ENCODE results near the gene TRNP1. TPM values are rescaled to one million over a fixed set of nuclear protein-coding genes. Genes with fewer than 3 reads are reported as not detected.

Gene TRNP1
- total and polyA plus RNA-seq, 2 of the 4 experiments (the other 2 are of a cell fraction): 63.3 to 91.6 TPM

DNA sequence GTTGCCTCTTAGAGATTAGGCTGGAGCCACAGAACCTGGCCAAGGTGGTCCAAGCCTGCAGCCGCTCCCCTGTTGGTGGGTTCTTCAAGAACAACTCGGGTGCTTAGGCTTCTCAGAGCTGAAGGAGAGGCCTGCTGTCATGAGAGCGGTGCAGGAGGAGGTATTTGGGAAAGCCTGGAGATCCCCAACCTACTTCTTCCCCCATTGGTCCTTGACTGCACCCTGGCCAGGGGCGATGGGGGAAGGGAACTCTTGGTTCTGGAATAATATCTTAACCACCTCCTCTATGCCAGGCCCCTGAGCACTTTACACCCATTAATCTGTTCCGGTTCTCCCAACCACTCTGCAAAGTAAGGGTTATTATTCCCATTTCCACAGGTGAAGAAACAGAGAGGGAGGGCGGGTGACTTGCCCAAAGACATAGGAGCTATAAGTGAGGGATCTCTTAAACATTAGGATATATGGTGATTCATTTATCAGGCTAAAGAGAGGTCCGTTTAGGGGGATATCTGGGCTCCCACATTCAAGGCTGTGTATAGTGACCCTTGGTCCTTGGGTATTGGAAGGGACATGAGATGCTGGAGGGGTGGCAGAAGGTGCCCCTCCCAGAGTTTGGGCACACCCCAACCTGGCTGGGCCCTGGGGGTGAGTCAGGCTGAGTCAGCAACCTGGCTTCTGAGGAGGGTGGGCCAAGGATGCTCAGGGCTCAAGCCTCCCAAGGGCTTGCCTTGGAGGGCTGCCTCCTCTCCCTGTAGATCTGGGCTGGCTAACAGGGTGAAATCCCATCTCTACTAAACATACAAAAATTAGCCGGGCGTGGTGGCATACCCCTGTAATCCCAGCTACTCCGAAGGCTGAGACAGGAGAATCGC is 5.2 kb downstream of the TRNP1 start:
- Histone ChIP-seq H4K5ac (ENCODE audit: low read depth, low read length) (peak overlapping the region; percentile 40), H4K20me1 (ENCODE audit: insufficient read depth, low read length) (peaks cover 30% of the 10 kb centered on the region), H3K4me3 (ENCODE audit: insufficient read depth, low read depth, low read length) (no peak overlapping the region), H3K9me3 (ENCODE audit: control insufficient read depth, insufficient read depth, low read length) (no peaks in the 10 kb centered on the region), H2AK5ac (ENCODE audit: low read depth, low read length) (peak overlapping the region; percentile 88), H3K18ac (ENCODE audit: low read depth, low read length) (peak overlapping the region; percentile 25), H3K23ac (ENCODE audit: low read depth, low read length) (peak overlapping the region; percentile 91; the same call in 1 of the 2 replicates), H2BK120ac (ENCODE audit: low read depth, low read length) (peak overlapping the region; percentile 93), H2BK15ac (ENCODE audit: low read depth, low read length) (peak overlapping the region; percentile 86; the same call in 2 of the 3 replicates), H2BK5ac (ENCODE audit: low read depth, low read length, poor library complexity, severe bottlenecking) (peak overlapping the region; percentile 91), H4K8ac (ENCODE audit: low read depth in 2 of 2, low read length in 2 of 2) (peak overlapping the region; percentile 37 to 92), H3K79me1 (ENCODE audit: low read depth in 1 of 2, low read length in 2 of 2) (peaks cover 21 to 74% of the 10 kb centered on the region in 2 experiments; a peak in 3 of 4 replicates), H3K9ac (ENCODE audit: low read depth, low read length) (peak overlapping the region; percentile 7; the same call in 1 of the 2 replicates), H3K27me3 (ENCODE audit: control insufficient read depth, insufficient read depth, low read length) (no peaks in the 10 kb centered on the region), H4K91ac (ENCODE audit: insufficient read depth, low read depth, low read length) (peak overlapping the region; percentile 90), H2BK20ac (ENCODE audit: low read depth, low read length) (peak overlapping the region; percentile 88), H2AFZ (replicated peaks; ENCODE audit: low read length, poor library complexity) (peak overlapping the region; percentile 75), H3K36me3 (ENCODE audit: control insufficient read depth, insufficient read depth, low read length) (peaks cover 18% of the 10 kb centered on the region), H3K14ac (replicated peaks; ENCODE audit: low read depth, low read length) (peak overlapping the region; percentile 81), H3K27ac (ENCODE audit: insufficient read depth, low read length) (peak overlapping the region; percentile 85), H3K4ac (ENCODE audit: low read depth, low read length) (peak overlapping the region; percentile 97), H3K4me1 (ENCODE audit: control insufficient read depth, insufficient read depth, low read length) (peaks cover 43% of the 10 kb centered on the region), H3K9me1 (ENCODE audit: insufficient read depth, low read length) (peaks cover 26% of the 10 kb centered on the region), H2AK9ac (replicated peaks; ENCODE audit: low read depth, low read length, poor library complexity) (peak overlapping the region; percentile 92), H3K4me2 (ENCODE audit: low read depth, low read length) (no peak overlapping the region), H3K56ac (ENCODE audit: extremely low read depth, insufficient read depth, low read length) (peak overlapping the region; percentile 56)
- 100% methylated on average over 1 of the region's 11 CpGs; no CpG with 5 or more reads in 1 of the 2 experiments for WGBS, 2 experiments (ENCODE audit: extremely low coverage in 2 of 2, insufficient read length in 1 of 2)
- ATAC-seq (ENCODE audit: low read depth) (no peak), DNase-seq (peak; percentile 55)
- POLR2A ChIA-PET (ENCODE audit: unreplicated experiment): interaction anchor here (0.5 kb wide), 1 partner anchor 31 kb away, joined by 3 read pairs; no protein-coding TSS in a partner anchor
- CTCF ChIA-PET: interaction anchor here (0.6 to 1.6 kb wide), 5 partner anchors 27 to 48 kb away, joined by 3 to 7 read pairs (median 3); no protein-coding TSS in a partner anchor
- BruUV-seq (replicated peaks): no TSS peak
- peak; percentile 63 for TF ChIP-seq MAFK (IDR thresholded peaks at IDR 0.05; ENCODE audit: low read depth, low read length)
- TF ChIP-seq MAZ (IDR thresholded peaks at IDR 0.05; ENCODE audit: borderline replicate concordance, low read depth, low read length): 0 out of 2 replicates have a peak, but pooled peaks have one; percentile 23
- TF ChIP-seq, protein P1, sequence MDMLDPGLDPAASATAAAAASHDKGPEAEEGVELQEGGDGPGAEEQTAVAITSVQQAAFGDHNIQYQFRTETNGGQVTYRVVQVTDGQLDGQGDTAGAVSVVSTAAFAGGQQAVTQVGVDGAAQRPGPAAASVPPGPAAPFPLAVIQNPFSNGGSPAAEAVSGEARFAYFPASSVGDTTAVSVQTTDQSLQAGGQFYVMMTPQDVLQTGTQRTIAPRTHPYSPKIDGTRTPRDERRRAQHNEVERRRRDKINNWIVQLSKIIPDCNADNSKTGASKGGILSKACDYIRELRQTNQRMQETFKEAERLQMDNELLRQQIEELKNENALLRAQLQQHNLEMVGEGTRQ (IDR thresholded peaks at IDR 0.05; ENCODE audit: low read depth, low read length): no peak
- TF ChIP-seq POLR2A (IDR thresholded peaks at IDR 0.05; ENCODE audit: low read depth, low read length): no peak; the same call in 1 of the 2 replicates
- no peak for TF ChIP-seq SMC3 (IDR thresholded peaks at IDR 0.05; ENCODE audit: low read depth, low read length)
- TF ChIP-seq CHD1 (IDR thresholded peaks at IDR 0.05; ENCODE audit: low read depth, low read length): no peak
- TF ChIP-seq ELK1 (IDR thresholded peaks at IDR 0.05; ENCODE audit: borderline replicate concordance, low read depth, low read length): no peak
- TF ChIP-seq, protein P2, sequence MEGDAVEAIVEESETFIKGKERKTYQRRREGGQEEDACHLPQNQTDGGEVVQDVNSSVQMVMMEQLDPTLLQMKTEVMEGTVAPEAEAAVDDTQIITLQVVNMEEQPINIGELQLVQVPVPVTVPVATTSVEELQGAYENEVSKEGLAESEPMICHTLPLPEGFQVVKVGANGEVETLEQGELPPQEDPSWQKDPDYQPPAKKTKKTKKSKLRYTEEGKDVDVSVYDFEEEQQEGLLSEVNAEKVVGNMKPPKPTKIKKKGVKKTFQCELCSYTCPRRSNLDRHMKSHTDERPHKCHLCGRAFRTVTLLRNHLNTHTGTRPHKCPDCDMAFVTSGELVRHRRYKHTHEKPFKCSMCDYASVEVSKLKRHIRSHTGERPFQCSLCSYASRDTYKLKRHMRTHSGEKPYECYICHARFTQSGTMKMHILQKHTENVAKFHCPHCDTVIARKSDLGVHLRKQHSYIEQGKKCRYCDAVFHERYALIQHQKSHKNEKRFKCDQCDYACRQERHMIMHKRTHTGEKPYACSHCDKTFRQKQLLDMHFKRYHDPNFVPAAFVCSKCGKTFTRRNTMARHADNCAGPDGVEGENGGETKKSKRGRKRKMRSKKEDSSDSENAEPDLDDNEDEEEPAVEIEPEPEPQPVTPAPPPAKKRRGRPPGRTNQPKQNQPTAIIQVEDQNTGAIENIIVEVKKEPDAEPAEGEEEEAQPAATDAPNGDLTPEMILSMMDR (conservative IDR thresholded peaks at IDR 0.05; ENCODE audit: low read depth, low read length): no peak
- dilution Hi-C loops (cut with HindIII; ENCODE audit: low sequenced_read_pairs, unreplicated experiment) (no loop called here), in situ Hi-C loops (cut with MboI; ENCODE audit: low sequenced_read_pairs) (loop anchor here (5.0 kb wide), 1 partner anchor 99 kb away; no protein-coding TSS in a partner anchor), intact Hi-C loops (cut with micrococcal nuclease) (no loop called here)
